ENCODE results near the gene GALM. TPM values are rescaled to one million over a fixed set of nuclear protein-coding genes. Genes with fewer than 3 reads are reported as not detected.

The GALM gene
- total and polyA plus RNA-seq, 2 of the 13 experiments (the other 11 are each of a cell fraction or from before 2014, with no cell fraction given) = 65.5 to 90.0 TPM

GRCh38 chr2:38654528-38655381 is 11.2 kb upstream of the GALM start (continued):
- TF ChIP-seq MEIS1 (CRISPR knock-in tag; IDR thresholded peaks at IDR 0.05; ENCODE audit: borderline replicate concordance) (peak; percentile 31; the same call in 1 of the 2 replicates), JARID2 (CRISPR knock-in tag; IDR thresholded peaks at IDR 0.05; ENCODE audit: insufficient replicate concordance) (no peak), XRCC5 (optimal IDR thresholded peaks at IDR 0.05; ENCODE audit: low read length) (no peak), STAT6 (CRISPR knock-in tag; IDR thresholded peaks at IDR 0.05; ENCODE audit: borderline replicate concordance) (no peak), ZNF850 (CRISPR knock-in tag; conservative IDR thresholded peaks at IDR 0.05) (no peak), AGO1 (IDR thresholded peaks at IDR 0.05; ENCODE audit: low read depth, low read length, poor library complexity, severe bottlenecking) (no peak), HCFC1 (IDR thresholded peaks at IDR 0.05; ENCODE audit: low read depth, low read length) (no peak), UBTF (CRISPR knock-in tag; IDR thresholded peaks at IDR 0.05) (no peak; the same call in 1 of the 2 replicates), ZNF232 (CRISPR knock-in tag; IDR thresholded peaks at IDR 0.05; ENCODE audit: borderline replicate concordance) (no peak; the same call in 1 of the 2 replicates), NFE2L1 (CRISPR knock-in tag; IDR thresholded peaks at IDR 0.05; ENCODE audit: borderline replicate concordance) (no peak), YEATS4 (CRISPR knock-in tag; IDR thresholded peaks at IDR 0.05; ENCODE audit: borderline replicate concordance) (0 out of 2 replicates have a peak, but pooled peaks have one; percentile 38), RBM39 (IDR thresholded peaks at IDR 0.05; ENCODE audit: low read depth, low read length, poor library complexity, severe bottlenecking) (no peak), MTF2 (CRISPR knock-in tag; IDR thresholded peaks at IDR 0.05; ENCODE audit: borderline replicate concordance) (no peak), ZNF432 (CRISPR knock-in tag; IDR thresholded peaks at IDR 0.05; ENCODE audit: borderline replicate concordance) (no peak), ZNF3 (CRISPR knock-in tag; IDR thresholded peaks at IDR 0.05) (no peak), LCORL (IDR thresholded peaks at IDR 0.05) (no peak), LCORL (CRISPR knock-in tag; IDR thresholded peaks at IDR 0.05) (peak; percentile 7), ZSCAN31 (CRISPR knock-in tag; IDR thresholded peaks at IDR 0.05; ENCODE audit: low read depth) (no peak), ZFP82 (CRISPR knock-in tag; IDR thresholded peaks at IDR 0.05; ENCODE audit: borderline replicate concordance) (no peak), TEAD3 (CRISPR knock-in tag; optimal IDR thresholded peaks at IDR 0.05; ENCODE audit: borderline replicate concordance) (no peak), MATR3 (CRISPR knock-in tag; IDR thresholded peaks at IDR 0.05) (no peak), ZNF331 (CRISPR knock-in tag; IDR thresholded peaks at IDR 0.05) (no peak), ZNF18 (CRISPR knock-in tag; IDR thresholded peaks at IDR 0.05; ENCODE audit: insufficient replicate concordance) (no peak), ZBTB8A (CRISPR knock-in tag; IDR thresholded peaks at IDR 0.05; ENCODE audit: borderline replicate concordance, low read depth) (no peak)

Data from HepG2 (cell line).